ENCODE measurements around the gene BCL2L2. TPM values are rescaled to one million over a fixed set of nuclear protein-coding genes. Genes with fewer than 3 reads are reported as not detected.

Gene BCL2L2
- total and polyA plus RNA-seq, 9 of the 15 experiments (the other 6 are each of a cell fraction or from before 2014, with no cell fraction given): 2.6 to 32.5 (median 14.7) TPM

GRCh38 chr14:23301288-23301968 lies 5.2 kb upstream of the BCL2L2 start (continued):
- TF ChIP-seq PREB (CRISPR knock-in tag; IDR thresholded peaks at IDR 0.05) (0 out of 2 replicates have a peak, but pooled peaks have one; percentile 62), GABPA (tag; conservative IDR thresholded peaks at IDR 0.05; ENCODE audit: low read depth) (no peak), PHB (CRISPR knock-in tag; IDR thresholded peaks at IDR 0.05) (no peak), UBTF (IDR thresholded peaks at IDR 0.05; ENCODE audit: borderline replicate concordance in 1 of 2, low read depth in 2 of 2, low read length in 2 of 2) (peak; percentile 97 to 99), NCOA1 (IDR thresholded peaks at IDR 0.05; ENCODE audit: low read depth) (no peak), CBX2 (IDR thresholded peaks at IDR 0.05; ENCODE audit: insufficient read depth, low read length, poor library complexity, severe bottlenecking) (no peak), E2F1 (CRISPR knock-in tag; IDR thresholded peaks at IDR 0.05) (peak; percentile 68; the same call in 1 of the 2 replicates), HNRNPUL1 (IDR thresholded peaks at IDR 0.05; ENCODE audit: low read length) (no peak), NFIC (IDR thresholded peaks at IDR 0.05) (no peak; the same call in 1 of the 2 replicates), KDM4B (IDR thresholded peaks at IDR 0.05; ENCODE audit: borderline replicate concordance in 2 of 2, low read depth in 1 of 2) (no peak), SRSF9 (IDR thresholded peaks at IDR 0.05; ENCODE audit: borderline replicate concordance, low read depth, low read length) (no peak), ELK1 (CRISPR knock-in tag; IDR thresholded peaks at IDR 0.05) (no peak), KLF10 (CRISPR knock-in tag; IDR thresholded peaks at IDR 0.05) (no peak), ARID1B (IDR thresholded peaks at IDR 0.05) (peak; percentile 58; the same call in 1 of the 2 replicates), POLR2G (IDR thresholded peaks at IDR 0.05; ENCODE audit: low read depth, low read length) (peak; percentile 84), PURB (CRISPR knock-in tag; IDR thresholded peaks at IDR 0.05; ENCODE audit: low read depth) (no peak), STAT5B (CRISPR knock-in tag; IDR thresholded peaks at IDR 0.05) (no peak), CREBBP (IDR thresholded peaks at IDR 0.05; ENCODE audit: low read depth, low read length) (no peak), HDGF (IDR thresholded peaks at IDR 0.05) (no peak), RBM34 (IDR thresholded peaks at IDR 0.05; ENCODE audit: borderline replicate concordance, insufficient read depth, low read length) (no peak), ZNF449 (CRISPR knock-in tag; IDR thresholded peaks at IDR 0.05) (no peak)

All from K562 (cell line).